ENCODE measurements around the gene ADAM23. TPM values are rescaled to one million over a fixed set of nuclear protein-coding genes. Genes with fewer than 3 reads are reported as not detected.

The ADAM23 gene
- total and polyA plus RNA-seq, 4 donors: 0.12 to 0.51 (median 0.17) TPM; not detected in 1

DNA sequence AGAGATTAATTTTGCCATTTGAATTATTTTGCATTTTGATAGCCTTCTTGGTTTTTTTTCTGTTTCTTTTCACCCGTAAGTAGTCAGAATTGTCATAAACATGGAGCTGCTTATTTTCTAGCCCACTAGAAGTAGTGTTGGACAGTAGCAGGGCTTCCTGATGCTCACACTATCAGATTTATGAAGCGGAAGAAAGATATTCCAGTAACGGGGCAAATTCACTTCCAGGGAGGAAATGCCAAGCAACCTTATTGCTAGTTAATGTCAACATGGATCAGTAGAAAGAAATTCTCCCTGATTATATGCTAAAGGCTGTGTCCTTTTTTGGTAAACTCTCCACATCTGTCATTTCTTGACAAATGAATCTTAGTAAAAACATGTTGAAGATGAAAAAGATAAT lies 19.2 kb upstream of the ADAM23 start:
- Histone ChIP-seq H3K36me3 (ENCODE audit: control insufficient read depth in 4 of 4, insufficient read depth in 3 of 4, low read depth in 1 of 4, low read length in 3 of 4) (no peaks in the 10 kb centered on the region), H3K4me3 (ENCODE audit: low read depth in 1 of 3, low read length in 3 of 3) (no peak overlapping the region), H3K9me3 (ENCODE audit: control insufficient read depth in 4 of 4, low read length in 3 of 4) (no peaks in the 10 kb centered on the region), H3K4me1 (ENCODE audit: control insufficient read depth in 4 of 4, insufficient read depth in 4 of 4, low read length in 3 of 4) (no peaks in the 10 kb centered on the region), H3K9ac (ENCODE audit: low read depth in 1 of 2, low read length in 2 of 2) (no peak overlapping the region), H3K27me3 (ENCODE audit: control insufficient read depth in 4 of 4, insufficient read depth in 4 of 4, low read length in 3 of 4) (peaks cover 0 to 4% (median 2%) of the 10 kb centered on the region in 4 donors), H3K27ac (ENCODE audit: low read depth in 1 of 2, low read length in 2 of 2) (no peak overlapping the region)
- 62% methylated on average over 3 of the region's 3 CpGs for WGBS
- DNase-seq (ENCODE audit: low spot score): no peak
- TF ChIP-seq YY1 (IDR thresholded peaks at IDR 0.05) (no peak), NR2F2 (IDR thresholded peaks at IDR 0.05) (no peak), EGR1 (IDR thresholded peaks at IDR 0.05; ENCODE audit: low read depth in 2 of 2) (no peak), FOXA2 (IDR thresholded peaks at IDR 0.05) (no peak)
- TF ChIP-seq, protein P1, sequence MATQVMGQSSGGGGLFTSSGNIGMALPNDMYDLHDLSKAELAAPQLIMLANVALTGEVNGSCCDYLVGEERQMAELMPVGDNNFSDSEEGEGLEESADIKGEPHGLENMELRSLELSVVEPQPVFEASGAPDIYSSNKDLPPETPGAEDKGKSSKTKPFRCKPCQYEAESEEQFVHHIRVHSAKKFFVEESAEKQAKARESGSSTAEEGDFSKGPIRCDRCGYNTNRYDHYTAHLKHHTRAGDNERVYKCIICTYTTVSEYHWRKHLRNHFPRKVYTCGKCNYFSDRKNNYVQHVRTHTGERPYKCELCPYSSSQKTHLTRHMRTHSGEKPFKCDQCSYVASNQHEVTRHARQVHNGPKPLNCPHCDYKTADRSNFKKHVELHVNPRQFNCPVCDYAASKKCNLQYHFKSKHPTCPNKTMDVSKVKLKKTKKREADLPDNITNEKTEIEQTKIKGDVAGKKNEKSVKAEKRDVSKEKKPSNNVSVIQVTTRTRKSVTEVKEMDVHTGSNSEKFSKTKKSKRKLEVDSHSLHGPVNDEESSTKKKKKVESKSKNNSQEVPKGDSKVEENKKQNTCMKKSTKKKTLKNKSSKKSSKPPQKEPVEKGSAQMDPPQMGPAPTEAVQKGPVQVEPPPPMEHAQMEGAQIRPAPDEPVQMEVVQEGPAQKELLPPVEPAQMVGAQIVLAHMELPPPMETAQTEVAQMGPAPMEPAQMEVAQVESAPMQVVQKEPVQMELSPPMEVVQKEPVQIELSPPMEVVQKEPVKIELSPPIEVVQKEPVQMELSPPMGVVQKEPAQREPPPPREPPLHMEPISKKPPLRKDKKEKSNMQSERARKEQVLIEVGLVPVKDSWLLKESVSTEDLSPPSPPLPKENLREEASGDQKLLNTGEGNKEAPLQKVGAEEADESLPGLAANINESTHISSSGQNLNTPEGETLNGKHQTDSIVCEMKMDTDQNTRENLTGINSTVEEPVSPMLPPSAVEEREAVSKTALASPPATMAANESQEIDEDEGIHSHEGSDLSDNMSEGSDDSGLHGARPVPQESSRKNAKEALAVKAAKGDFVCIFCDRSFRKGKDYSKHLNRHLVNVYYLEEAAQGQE (IDR thresholded peaks at IDR 0.05): no peak

GRCh38 chr2:206428783-206429182 lies 14.5 kb upstream of the ADAM23 start:
- Histone ChIP-seq H3K36me3 (ENCODE audit: control insufficient read depth in 4 of 4, insufficient read depth in 3 of 4, low read depth in 1 of 4, low read length in 3 of 4) (no peaks in the 10 kb centered on the region), H3K9ac (ENCODE audit: low read depth in 1 of 2, low read length in 2 of 2) (no peak overlapping the region), H3K4me1 (ENCODE audit: control insufficient read depth in 4 of 4, insufficient read depth in 4 of 4, low read length in 3 of 4) (no peaks in the 10 kb centered on the region), H3K4me3 (ENCODE audit: low read depth in 1 of 3, low read length in 3 of 3) (no peak overlapping the region), H3K9me3 (ENCODE audit: control insufficient read depth in 4 of 4, low read length in 3 of 4) (no peaks in the 10 kb centered on the region), H3K27me3 (ENCODE audit: control insufficient read depth in 4 of 4, insufficient read depth in 4 of 4, low read length in 3 of 4) (peaks cover 0 to 4% (median 0%) of the 10 kb centered on the region in 4 donors), H3K27ac (ENCODE audit: low read depth in 1 of 2, low read length in 2 of 2) (no peak overlapping the region)
- WGBS: 87% methylated on average over 3 of the region's 3 CpGs
- no peak for DNase-seq (ENCODE audit: low spot score)
- TF ChIP-seq RAD21 (IDR thresholded peaks at IDR 0.05) (no peak), SP1 (IDR thresholded peaks at IDR 0.05) (no peak), YY1 (IDR thresholded peaks at IDR 0.05) (no peak), FOXA2 (IDR thresholded peaks at IDR 0.05) (no peak), MAX (IDR thresholded peaks at IDR 0.05) (no peak), RXRA (IDR thresholded peaks at IDR 0.05) (no peak), TAF1 (conservative IDR thresholded peaks at IDR 0.05) (no peak), GABPA (IDR thresholded peaks at IDR 0.05 in 1 of 2, conservative IDR thresholded peaks at IDR 0.05 in 1 of 2) (no peak), HNF4G (IDR thresholded peaks at IDR 0.05) (no peak), FOXA1 (IDR thresholded peaks at IDR 0.05) (no peak)

DNA sequence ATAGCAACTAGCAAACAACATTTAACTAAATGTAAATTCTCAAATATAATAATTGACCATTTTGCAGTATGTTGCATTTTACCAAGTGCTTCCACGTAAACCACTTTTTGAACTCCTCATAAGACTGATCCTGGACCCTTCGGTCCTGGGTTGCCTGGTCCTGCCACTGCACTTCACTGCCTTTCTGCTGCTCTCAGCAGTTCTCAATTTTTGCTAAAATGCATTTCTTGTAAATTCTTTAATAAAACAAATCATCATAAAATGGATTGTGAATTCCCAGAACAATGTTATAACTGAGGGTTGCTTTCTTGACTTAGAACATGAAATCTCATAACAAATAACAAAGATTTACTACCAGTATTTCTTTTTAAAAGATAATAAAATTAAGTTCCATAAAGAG lies 12.9 kb upstream of the ADAM23 start:
- no peaks in the 10 kb centered on the region for H3K9me3 ChIP-seq (ENCODE audit: control insufficient read depth in 4 of 4, low read length in 3 of 4)
- no peak overlapping the region for H3K4me3 ChIP-seq (ENCODE audit: low read depth in 1 of 3, low read length in 3 of 3)
- no peaks in the 10 kb centered on the region for H3K36me3 ChIP-seq (ENCODE audit: control insufficient read depth in 4 of 4, insufficient read depth in 3 of 4, low read depth in 1 of 4, low read length in 3 of 4)
- DNase-seq (ENCODE audit: low spot score): no peak
- H3K27ac ChIP-seq (ENCODE audit: low read depth in 1 of 2, low read length in 2 of 2): no peak overlapping the region
- H3K9ac ChIP-seq (ENCODE audit: low read depth in 1 of 2, low read length in 2 of 2): no peak overlapping the region
- WGBS: 90% methylated on average over 2 of the region's 2 CpGs
- no peaks in the 10 kb centered on the region for H3K4me1 ChIP-seq (ENCODE audit: control insufficient read depth in 4 of 4, insufficient read depth in 4 of 4, low read length in 3 of 4)
- H3K27me3 ChIP-seq (ENCODE audit: control insufficient read depth in 4 of 4, insufficient read depth in 4 of 4, low read length in 3 of 4): peaks cover 0 to 4% (median 0%) of the 10 kb centered on the region in 4 donors
- TF ChIP-seq, protein P2, sequence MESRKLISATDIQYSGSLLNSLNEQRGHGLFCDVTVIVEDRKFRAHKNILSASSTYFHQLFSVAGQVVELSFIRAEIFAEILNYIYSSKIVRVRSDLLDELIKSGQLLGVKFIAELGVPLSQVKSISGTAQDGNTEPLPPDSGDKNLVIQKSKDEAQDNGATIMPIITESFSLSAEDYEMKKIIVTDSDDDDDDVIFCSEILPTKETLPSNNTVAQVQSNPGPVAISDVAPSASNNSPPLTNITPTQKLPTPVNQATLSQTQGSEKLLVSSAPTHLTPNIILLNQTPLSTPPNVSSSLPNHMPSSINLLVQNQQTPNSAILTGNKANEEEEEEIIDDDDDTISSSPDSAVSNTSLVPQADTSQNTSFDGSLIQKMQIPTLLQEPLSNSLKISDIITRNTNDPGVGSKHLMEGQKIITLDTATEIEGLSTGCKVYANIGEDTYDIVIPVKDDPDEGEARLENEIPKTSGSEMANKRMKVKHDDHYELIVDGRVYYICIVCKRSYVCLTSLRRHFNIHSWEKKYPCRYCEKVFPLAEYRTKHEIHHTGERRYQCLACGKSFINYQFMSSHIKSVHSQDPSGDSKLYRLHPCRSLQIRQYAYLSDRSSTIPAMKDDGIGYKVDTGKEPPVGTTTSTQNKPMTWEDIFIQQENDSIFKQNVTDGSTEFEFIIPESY (IDR thresholded peaks at IDR 0.05): no peak
- no peak for TF ChIP-seq RAD21 (IDR thresholded peaks at IDR 0.05)
- no peak for TF ChIP-seq MAX (IDR thresholded peaks at IDR 0.05)
- TF ChIP-seq YY1 (IDR thresholded peaks at IDR 0.05): no peak
- TF ChIP-seq JUND (IDR thresholded peaks at IDR 0.05): no peak
- TF ChIP-seq ATF3 (IDR thresholded peaks at IDR 0.05): no peak
- TF ChIP-seq FOXA2 (IDR thresholded peaks at IDR 0.05): no peak
- TF ChIP-seq CTCF (IDR thresholded peaks at IDR 0.05; ENCODE audit: low read depth, low read length, missing input control): no peak
- TF ChIP-seq NR2F2 (IDR thresholded peaks at IDR 0.05): no peak
- TF ChIP-seq SP1 (IDR thresholded peaks at IDR 0.05): no peak
- no peak for TF ChIP-seq TAF1 (conservative IDR thresholded peaks at IDR 0.05)

All from liver (tissue), 9 donors.